Prostate gland (tissue), 2 donors: ENCODE data around the gene HIC2. TPM values are rescaled to one million over a fixed set of nuclear protein-coding genes. Genes with fewer than 3 reads are reported as not detected.
"Not testable (repeated sequence)": the region's sequence is repeated elsewhere in the genome, so short reads cannot be mapped to it uniquely, and the experiment has no call there.

Source experiments
- DNase-seq: peaks from one replicate; pipeline ENCODE4 v3.0.0-alpha.2; 2019; ENCODE audit warnings: low spot score
- H3K27ac ChIP-seq, 2 donors: fragments of 200-600 bp; sonication (generic); 2 replicates each; pipeline ENCODE4 v1.5.1; 2017 to 2019
- H3K27me3 ChIP-seq: fragments of 200-600 bp; sonication (generic); replicated peaks from 2 replicates; pipeline ENCODE4 v1.5.1; 2019; ENCODE audit not compliant: insufficient read depth
- H3K36me3 ChIP-seq, 2 donors: fragments of 200-600 bp; sonication (generic); 1 replicate in 1 of 2; 2 replicates in 1 of 2; pipeline versions ENCODE4 v1.5.1 to v1.8.1; 2017 to 2019
- H3K4me1 ChIP-seq: fragments of 200-600 bp; sonication (generic); replicated peaks from 2 replicates; pipeline ENCODE4 v1.5.1; 2019
- H3K4me3 ChIP-seq, 2 donors: fragments of 200-600 bp; sonication (generic); 2 replicates each; pipeline ENCODE4 v1.5.1; 2017 to 2019
- H3K9me3 ChIP-seq: fragments of 200-600 bp; sonication (generic); 2 replicates; pipeline ENCODE4 v1.5.1; 2017
- WGBS: methylation state at CpG from one replicate; pipeline ENCODE4 v1.1.5; 2018; 5-methylcytosine and 5-hydroxymethylcytosine counted together
- intact Hi-C: fragments of 100-400 bp; cut with DNase I; formaldehyde crosslinking; loops from one replicate; pipeline ENCODE4 v1.14.2; 2022
- small RNA-seq, 2 donors: library from RNA; depleted of rRNA; stranded (forward); fragments of <200 nt; gene quantifications; one replicate each; pipeline ENCODE3, GENCODE V24; 2016
- total RNA-seq, 2 donors: library from RNA; depleted of rRNA; stranded (reverse); fragments of >200 nt; gene quantifications; one replicate each; pipeline ENCODE4 v1.1.0, GENCODE V29; 2016

Gene HIC2
- total RNA-seq, 2 donors from 2014 or later: 2.3 to 16.8 TPM

DNA sequence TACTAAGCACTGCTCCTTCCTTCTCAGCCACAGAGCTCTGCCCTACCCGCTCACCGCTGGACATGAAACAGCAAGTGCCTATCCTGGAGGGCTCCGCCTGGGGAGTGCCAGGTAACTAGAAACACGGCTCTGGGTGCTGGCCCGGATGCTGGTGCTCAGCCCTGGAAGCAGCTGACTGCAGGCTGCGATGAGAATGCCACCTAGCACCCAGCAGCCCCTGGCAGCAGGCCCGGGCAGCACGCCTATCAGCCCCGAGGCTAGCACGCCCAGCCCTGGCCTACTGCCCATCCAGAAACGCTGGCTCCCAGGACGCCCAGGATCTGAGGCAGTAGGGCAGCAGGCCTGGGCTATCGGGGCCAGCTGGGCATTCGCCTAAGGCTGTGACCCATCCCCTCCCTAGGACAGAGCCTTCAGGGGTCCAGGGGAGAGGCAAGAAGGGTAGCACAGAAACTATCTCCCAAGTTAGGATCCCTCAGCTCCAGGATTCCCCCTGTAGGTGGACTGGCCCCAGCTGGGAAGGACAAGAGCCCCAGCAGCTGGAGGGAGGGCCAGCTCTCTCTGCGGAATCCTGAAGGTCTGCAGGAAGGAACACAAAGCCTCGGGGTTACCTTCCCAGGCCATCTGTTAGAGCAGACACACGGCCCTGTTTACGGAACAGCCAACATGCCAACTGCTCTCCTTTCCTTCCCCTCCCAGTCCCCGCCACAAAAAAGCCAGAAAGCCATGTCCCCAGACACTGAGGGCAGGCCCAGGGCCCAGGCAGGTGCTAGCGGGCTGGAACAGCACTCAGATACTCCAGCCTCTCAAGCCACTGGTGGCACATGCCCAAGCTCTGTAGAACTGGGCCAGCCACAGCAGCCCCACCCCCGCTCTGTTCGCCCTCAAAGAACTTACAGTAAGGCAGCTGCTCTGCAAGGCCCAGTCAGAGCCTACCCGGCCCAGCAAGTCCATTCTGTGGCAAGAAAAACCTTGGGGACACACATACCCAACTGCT, 76.9 kb downstream of the HIC2 start:
- H3K27me3 ChIP-seq, H3K4me1 ChIP-seq, H3K4me3 ChIP-seq, H3K27ac ChIP-seq, intact Hi-C loops, DNase-seq, H3K36me3 ChIP-seq, H3K9me3 ChIP-seq: not testable (repeated sequence)
- no CpG with 5 or more reads among the region's 23 CpGs for WGBS

DNA sequence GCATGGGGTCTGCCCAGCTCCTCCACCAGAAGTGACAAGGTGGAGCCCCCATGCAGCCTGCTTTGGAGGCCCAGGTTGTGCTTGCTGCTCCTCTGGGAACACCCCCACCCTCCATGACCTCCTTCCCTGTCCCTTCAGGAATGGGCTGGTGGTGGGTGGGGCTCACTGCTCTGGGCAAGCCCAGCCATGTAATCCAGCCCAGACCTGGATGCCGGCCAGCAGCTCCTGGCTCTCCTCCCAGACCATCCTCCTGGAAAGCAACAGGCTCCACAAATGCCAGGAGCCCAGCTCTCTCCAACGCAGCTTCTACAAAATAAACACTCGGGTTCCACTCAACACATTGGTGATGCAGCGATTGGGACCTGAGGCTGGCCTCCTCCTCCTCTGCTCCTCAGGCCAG, 80.8 kb downstream of the HIC2 start:
- H3K27ac ChIP-seq, H3K9me3 ChIP-seq, DNase-seq, H3K4me3 ChIP-seq, H3K27me3 ChIP-seq, intact Hi-C loops, H3K36me3 ChIP-seq, H3K4me1 ChIP-seq: not testable (repeated sequence)
- WGBS: no CpG with 5 or more reads among the region's 4 CpGs

DNA sequence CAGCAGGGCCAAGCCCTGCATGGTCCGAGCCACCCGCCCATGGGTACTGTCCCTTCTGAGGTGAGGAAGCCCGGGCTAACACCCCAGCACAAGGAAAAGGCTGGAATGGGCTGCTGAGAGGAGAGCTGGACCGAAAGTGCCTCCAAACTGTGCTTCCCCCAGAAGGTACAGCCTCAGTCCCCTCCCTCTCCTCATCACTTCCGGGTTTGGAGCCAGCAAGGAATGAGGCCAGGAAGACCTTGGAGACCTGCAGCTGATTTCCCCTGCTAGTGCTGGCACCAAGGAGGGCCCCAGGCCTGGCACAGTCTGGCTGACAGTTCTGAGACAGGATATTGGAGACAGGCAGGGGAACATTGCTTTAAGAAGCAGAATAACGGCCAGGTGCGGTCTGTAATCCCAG, 81.3 kb downstream of the HIC2 start:
- H3K4me1 ChIP-seq, H3K4me3 ChIP-seq, H3K36me3 ChIP-seq, H3K27me3 ChIP-seq, H3K27ac ChIP-seq, intact Hi-C loops, H3K9me3 ChIP-seq, DNase-seq: not testable (repeated sequence)
- WGBS: no CpG with 5 or more reads among the region's 7 CpGs

DNA sequence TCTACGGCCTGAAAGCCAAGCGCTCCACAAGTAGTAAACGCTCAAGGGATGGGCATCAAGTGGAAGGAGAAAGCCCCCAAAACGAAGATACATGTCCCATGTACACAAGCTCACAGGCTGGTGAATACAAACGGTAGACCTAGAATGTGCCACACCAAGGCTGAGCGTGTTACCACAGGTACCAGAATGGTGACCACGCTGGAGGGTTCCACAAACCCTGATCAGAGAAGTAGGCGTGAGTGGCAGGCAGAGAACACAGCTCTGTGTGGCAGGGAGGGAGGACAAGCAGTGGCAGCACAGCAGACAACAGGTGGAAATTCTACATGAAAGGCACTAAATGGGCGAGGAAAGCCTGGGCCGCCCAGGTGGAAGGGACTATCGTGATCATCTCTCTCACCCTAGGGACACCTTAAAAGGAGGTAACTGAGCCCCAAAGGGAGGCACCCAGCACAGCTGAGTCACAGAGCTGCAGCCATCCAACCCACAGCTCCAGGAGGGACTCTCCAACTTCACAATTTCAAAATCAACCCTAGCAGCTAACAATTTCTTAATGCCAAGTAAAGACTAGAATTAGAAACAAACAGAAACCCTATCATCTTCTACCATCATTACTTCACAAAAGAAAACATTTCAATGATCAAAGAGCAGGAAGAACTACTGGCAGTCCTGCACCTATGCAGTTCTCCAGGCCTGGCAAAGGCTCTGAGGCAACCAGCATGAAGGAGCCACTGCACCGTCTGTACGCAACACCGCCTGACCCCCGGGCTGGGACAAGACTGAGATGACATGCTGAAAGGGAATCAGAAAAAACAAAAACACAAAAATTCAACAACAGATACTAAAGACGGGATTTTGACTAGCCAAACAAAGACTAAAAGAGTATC, 82.7 kb downstream of the HIC2 start:
- H3K4me1 ChIP-seq, H3K4me3 ChIP-seq, DNase-seq, H3K9me3 ChIP-seq, H3K27me3 ChIP-seq, H3K36me3 ChIP-seq, intact Hi-C loops, H3K27ac ChIP-seq: not testable (repeated sequence)
- WGBS: no CpG with 5 or more reads among the region's 16 CpGs

Small RNAs within 50 kb of the gene (small RNA-seq; reads per million reads assigned to genes)
- 0 reads per million in 2 donors for gene RF00492
- gene RN7SKP63: 0 reads per million in 2 donors

Other genes with a start within 250 kb of the HIC2 start
- not detected for gene RIMBP3B, start 33.6 kb upstream of the HIC2 start, total RNA-seq
- 1 to 10 TPM in 1 of 2 donors, under 1 TPM in 1; 0.55 to 6.0 TPM for gene TMEM191C, start 50.0 kb downstream of the HIC2 start, total RNA-seq
- 1 to 10 TPM in 1 of 2 donors, under 1 TPM in 1; 0.14 to 6.4 TPM for gene RIMBP3C, start 134.1 kb downstream of the HIC2 start, total RNA-seq
- gene UBE2L3, start 150.3 kb downstream of the HIC2 start, total RNA-seq: 10 to 100 TPM; 61.7 to 78.1 TPM
- 10 to 100 TPM; 44.9 to 74.1 TPM for gene YDJC, start 212.7 kb downstream of the HIC2 start, total RNA-seq
- gene CCDC116, start 215.4 kb downstream of the HIC2 start, total RNA-seq: 1 to 10 TPM in 1 of 2 donors, under 1 TPM in 1; 0.27 to 3.1 TPM
- gene SDF2L1, start 224.9 kb downstream of the HIC2 start, total RNA-seq: 10 to 100 TPM; 30.5 to 87.2 TPM
- gene PPIL2, start 248.6 kb downstream of the HIC2 start, total RNA-seq: 10 to 100 TPM; 45.4 to 63.2 TPM